PFSK-1 (cell line): ENCODE measurements around the gene NTPCR.

Source experiments
- POLR2AphosphoS5 ChIP-seq: IDR thresholded peaks from 2 replicates; pipeline ENCODE4 v1.6.1; 2012; ENCODE audit warnings: low read depth, mild to moderate bottlenecking, control low read depth, low read length, moderate library complexity
- TAF1 ChIP-seq: IDR thresholded peaks from 2 replicates; pipeline ENCODE4 v1.6.1; 2012; ENCODE audit warnings: low read length, control low read depth, borderline replicate concordance; ENCODE audit not compliant: insufficient read depth

DNA sequence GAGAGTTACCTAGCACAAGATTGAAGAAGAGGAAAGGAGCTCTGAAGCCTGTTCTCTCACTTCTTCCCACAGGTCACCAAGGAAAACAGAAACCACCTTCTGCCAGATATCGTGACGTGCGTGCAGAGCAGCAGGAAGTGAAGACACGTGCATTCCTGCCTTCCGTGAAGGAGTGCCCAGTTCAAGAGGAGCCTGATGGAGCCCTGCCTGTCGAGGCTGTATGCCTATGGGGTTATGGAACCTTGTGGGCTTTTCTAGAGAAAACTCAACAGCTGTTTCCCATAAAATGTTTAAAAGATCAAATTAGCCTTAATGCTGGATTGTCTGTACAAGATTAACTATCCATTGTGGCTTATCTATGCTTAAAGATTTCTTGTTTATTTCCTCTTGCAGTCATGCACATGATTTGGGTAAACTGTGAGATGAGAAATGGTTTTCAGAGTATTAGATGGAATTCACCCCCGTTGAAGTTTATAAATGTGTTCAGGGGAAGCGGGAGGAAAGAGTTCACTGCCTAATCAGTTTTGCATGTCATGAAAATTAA is 27.8 kb downstream of the NTPCR start:
- no peak for TF ChIP-seq POLR2AphosphoS5
- no peak for TF ChIP-seq TAF1
